GM23248 (cell line): Measurements from ENCODE around the gene PPP1R3G. TPM values are rescaled to one million over a fixed set of nuclear protein-coding genes. Genes with fewer than 3 reads are reported as not detected.

Experiments used
- DNase-seq: peaks from one replicate; pipeline ENCODE4 v3.0.0-alpha.2; 2015
- H2AFZ ChIP-seq: fragments of 200-600 bp; sonication (generic); 2 replicates; pipeline ENCODE4 v1.6.1; 2016; ENCODE audit warnings: antibody characterized with exemption
- H3F3A ChIP-seq: fragments of 200-600 bp; sonication (generic); 2 replicates; pipeline ENCODE4 v1.6.1; 2016; ENCODE audit warnings: mild to moderate bottlenecking, antibody characterized with exemption, mixed run types; ENCODE audit not compliant: insufficient read depth
- H3K27ac ChIP-seq: fragments of 200-600 bp; sonication (generic); 2 replicates; pipeline ENCODE4 v1.5.1; 2016; ENCODE audit warnings: mild to moderate bottlenecking
- H3K27me3 ChIP-seq: fragments of 200-600 bp; sonication (generic); replicated peaks from 2 replicates; pipeline ENCODE4 v1.6.1; 2016; ENCODE audit warnings: mild to moderate bottlenecking; ENCODE audit not compliant: insufficient read depth
- H3K36me3 ChIP-seq: fragments of 200-600 bp; sonication (generic); 2 replicates; pipeline ENCODE4 v1.6.1; 2016; ENCODE audit warnings: low read depth, mild to moderate bottlenecking
- H3K4me1 ChIP-seq: fragments of 200-600 bp; sonication (generic); 2 replicates; pipeline ENCODE4 v1.6.1; 2016; ENCODE audit warnings: mild to moderate bottlenecking; ENCODE audit not compliant: insufficient read depth
- H3K4me2 ChIP-seq: fragments of 200-600 bp; sonication (generic); one replicate; pipeline ENCODE4 v1.6.1; 2016; ENCODE audit warnings: mild to moderate bottlenecking; ENCODE audit not compliant: unreplicated experiment
- H3K4me3 ChIP-seq: fragments of 200-600 bp; sonication (generic); 2 replicates; pipeline ENCODE4 v1.5.1; 2016; ENCODE audit warnings: mild to moderate bottlenecking
- H3K79me2 ChIP-seq: fragments of 200-600 bp; sonication (generic); 2 replicates; pipeline ENCODE4 v1.6.1; 2016; ENCODE audit warnings: mild to moderate bottlenecking; ENCODE audit not compliant: insufficient read depth
- H3K9ac ChIP-seq: fragments of 200-600 bp; sonication (generic); 2 replicates; pipeline ENCODE4 v1.6.1; 2016; ENCODE audit warnings: mild to moderate bottlenecking
- H3K9me2 ChIP-seq: fragments of 200-600 bp; sonication (generic); 2 replicates; pipeline ENCODE4 v1.6.1; 2016; ENCODE audit warnings: mixed run types, mild to moderate bottlenecking, moderate library complexity; ENCODE audit not compliant: insufficient read depth
- H3K9me3 ChIP-seq: fragments of 200-600 bp; sonication (generic); one replicate; pipeline ENCODE4 v1.6.1; 2017; ENCODE audit warnings: low read depth
- H4K20me1 ChIP-seq: fragments of 200-600 bp; sonication (generic); 2 replicates; pipeline ENCODE4 v1.6.0; 2016; ENCODE audit not compliant: insufficient read depth
- EZH2 ChIP-seq: fragments of 200-600 bp; sonication (generic); IDR thresholded peaks from 2 replicates; pipeline ENCODE4 v1.6.1; 2018; ENCODE audit warnings: antibody characterized with exemption, mild to moderate bottlenecking; ENCODE audit not compliant: insufficient read depth, poor library complexity, severe bottlenecking
- EZH2phosphoT487 ChIP-seq: fragments of 200-600 bp; sonication (generic); IDR thresholded peaks from 2 replicates; pipeline ENCODE4 v1.6.1; 2018; ENCODE audit warnings: antibody characterized with exemption, moderate library complexity, mild to moderate bottlenecking, low read depth; ENCODE audit not compliant: insufficient read depth
- WGBS, 2 experiments: methylation state at CpG; one replicate each; pipeline ENCODE4 v1.1.6; 2015 to 2017; ENCODE audit warnings: low lambda C conversion rate in 2 of 2, low coverage in 1 of 2; ENCODE audit errors: missing lambda C conversion rate in 2 of 2; 5-methylcytosine and 5-hydroxymethylcytosine counted together
- in situ Hi-C: fragments of 300-500 bp; cut with MboI; formaldehyde crosslinking; loops from 2 replicates; pipeline ENCODE4 v1.15.0; 2020
- polyA plus RNA-seq: library from polyadenylated mRNA; unstranded; fragments of >200 nt; fragmentation: Nextera tagmentation; extraction: Ambion mirVana; gene quantifications from 2 replicates; pipeline ENCODE4 v1.2.1, GENCODE V29; 2016
- total RNA-seq: library from RNA; depleted of rRNA; stranded (reverse); fragments of >200 nt; shearing (Covaris generic); gene quantifications from 2 replicates; pipeline ENCODE4 v1.2.3, GENCODE V29; 2014; rRNA removed

Gene PPP1R3G
- total and polyA plus RNA-seq, 2 experiments from 2014 or later = 0.84 to 2.6 TPM

DNA sequence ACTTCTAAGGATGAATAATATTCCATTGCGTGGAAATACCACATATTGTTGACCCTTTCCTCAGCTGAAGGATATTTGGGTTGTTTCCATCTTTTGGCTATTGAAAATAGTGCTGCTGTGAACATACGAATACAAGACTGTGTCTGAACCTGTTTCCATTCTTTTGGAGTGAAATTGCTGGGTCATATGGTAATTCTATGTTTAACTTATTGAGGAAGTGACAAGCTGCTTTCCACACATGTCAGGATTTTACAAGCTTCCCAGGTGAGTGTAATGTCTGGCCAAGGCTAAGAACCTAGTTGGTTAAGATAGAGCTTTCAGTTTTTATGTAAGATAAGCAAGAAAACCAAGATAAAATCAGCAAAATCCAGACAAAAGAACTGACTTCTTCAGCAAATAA lies 48.8 kb downstream of the PPP1R3G start:
- Histone ChIP-seq H3K4me3 (no peak overlapping the region), H3K9ac (no peak overlapping the region), H3K79me2 (no peaks in the 10 kb centered on the region), H3K36me3 (no peaks in the 10 kb centered on the region), H3K4me2 (no peak overlapping the region), H2AFZ (no peak overlapping the region), H3F3A (0 out of 2 replicates have a peak, but pooled peaks cover 5% of the 10 kb centered on the region), H4K20me1 (no peaks in the 10 kb centered on the region), H3K4me1 (peaks cover 9% of the 10 kb centered on the region), H3K27ac (no peak overlapping the region), H3K27me3 (no peaks in the 10 kb centered on the region), H3K9me2 (no peaks in the 10 kb centered on the region), H3K9me3 (no peaks in the 10 kb centered on the region)
- DNase-seq = no peak
- WGBS, 2 experiments = 96 to 99% methylated on average over 2 of the region's 2 CpGs
- in situ Hi-C loops = loop anchor here (10.0 kb wide), 1 partner anchor 261 kb away; no protein-coding TSS in a partner anchor
- TF ChIP-seq EZH2 (no peak), EZH2phosphoT487 (no peak)

DNA sequence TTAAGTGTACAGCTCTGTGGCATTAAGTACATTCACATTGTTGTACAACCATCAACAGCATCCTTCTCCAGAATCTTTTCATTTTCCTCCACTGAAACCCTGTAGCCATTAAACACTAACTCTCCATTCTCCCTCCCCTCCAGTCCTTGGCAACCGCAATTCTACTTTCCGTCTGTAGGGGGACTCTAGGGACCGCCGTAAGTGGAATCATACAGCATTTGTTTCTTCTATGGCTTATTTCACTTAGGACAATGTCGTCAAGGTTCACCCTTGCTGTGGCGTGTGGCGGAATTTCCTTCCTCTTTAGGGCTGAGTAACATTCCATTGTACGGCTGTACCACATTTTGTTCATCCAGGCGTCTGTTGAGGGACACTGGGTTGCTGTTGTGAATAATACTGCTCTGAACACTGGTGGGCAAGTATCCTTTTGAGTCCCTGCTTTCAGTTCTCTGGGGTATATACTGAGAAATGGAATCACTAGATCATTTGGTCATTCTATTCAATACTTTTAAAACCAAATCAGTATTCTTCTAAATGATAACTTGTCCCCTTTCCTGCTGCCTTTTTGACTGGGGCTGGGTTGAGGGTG lies 50.7 kb downstream of the PPP1R3G start:
- no peaks in the 10 kb centered on the region for H3K9me3 ChIP-seq
- no peak for TF ChIP-seq EZH2
- no peak for TF ChIP-seq EZH2phosphoT487
- no peak overlapping the region for H3K27ac ChIP-seq
- H3K9me2 ChIP-seq = no peaks in the 10 kb centered on the region
- no peaks in the 10 kb centered on the region for H3K79me2 ChIP-seq
- no peak overlapping the region for H2AFZ ChIP-seq
- no peaks in the 10 kb centered on the region for H4K20me1 ChIP-seq
- peak; percentile 43 for DNase-seq
- H3K4me3 ChIP-seq = no peak overlapping the region
- 80 to 86% methylated on average over 9 of the region's 9 CpGs for WGBS, 2 experiments
- H3F3A ChIP-seq = 0 out of 2 replicates have a peak, but pooled peaks cover 5% of the 10 kb centered on the region
- H3K27me3 ChIP-seq = no peaks in the 10 kb centered on the region
- no peak overlapping the region for H3K4me2 ChIP-seq
- H3K36me3 ChIP-seq = no peaks in the 10 kb centered on the region
- H3K9ac ChIP-seq = no peak overlapping the region
- peaks cover 9% of the 10 kb centered on the region for H3K4me1 ChIP-seq
- in situ Hi-C loops = loop anchor here (10.0 kb wide), 1 partner anchor 259 kb away; no protein-coding TSS in a partner anchor

DNA sequence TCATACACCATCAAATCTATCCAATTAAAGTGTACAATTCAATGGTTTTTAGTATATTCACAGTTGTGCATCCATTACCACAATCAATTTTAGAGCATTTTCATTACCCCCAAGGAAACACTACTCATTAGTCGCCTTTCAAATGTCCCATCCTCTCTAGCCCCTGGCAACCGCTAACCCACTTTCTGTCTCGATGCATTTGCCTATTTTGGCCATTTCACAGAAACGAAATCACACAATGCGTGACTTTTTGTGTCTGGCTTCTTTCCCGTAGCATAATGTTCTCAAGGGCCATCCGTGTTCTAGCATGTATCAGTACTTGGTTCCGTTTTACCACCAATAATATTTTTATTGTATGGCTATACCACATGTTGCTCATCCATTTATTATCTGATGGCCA lies 51.7 kb downstream of the PPP1R3G start:
- in situ Hi-C loops = loop anchor here (10.0 kb wide), 1 partner anchor 258 kb away; no protein-coding TSS in a partner anchor
- no peak overlapping the region for H2AFZ ChIP-seq
- H3F3A ChIP-seq = 0 out of 2 replicates have a peak, but pooled peaks cover 5% of the 10 kb centered on the region
- no peaks in the 10 kb centered on the region for H3K79me2 ChIP-seq
- WGBS, 2 experiments = 95 to 97% methylated on average over 8 of the region's 8 CpGs
- no peak overlapping the region for H3K9ac ChIP-seq
- peaks cover 9% of the 10 kb centered on the region for H3K4me1 ChIP-seq
- no peak for TF ChIP-seq EZH2
- no peak for TF ChIP-seq EZH2phosphoT487
- no peak overlapping the region for H3K4me3 ChIP-seq
- no peaks in the 10 kb centered on the region for H3K36me3 ChIP-seq
- DNase-seq = no peak
- no peak overlapping the region for H3K4me2 ChIP-seq
- H3K27me3 ChIP-seq = no peaks in the 10 kb centered on the region
- no peak overlapping the region for H3K27ac ChIP-seq
- H4K20me1 ChIP-seq = no peaks in the 10 kb centered on the region
- H3K9me3 ChIP-seq = no peaks in the 10 kb centered on the region
- no peaks in the 10 kb centered on the region for H3K9me2 ChIP-seq

Other genes starting within 250 kb of the PPP1R3G start
- gene RPP40, start 81.3 kb upstream of the PPP1R3G start, total RNA-seq = 16.2 and 29.3 TPM in 2 replicates
- gene RPP40, start 81.3 kb upstream of the PPP1R3G start, polyA plus RNA-seq = 21.9 and 29.0 TPM in 2 replicates
- 18.7 and 28.0 TPM in 2 replicates for gene LYRM4, start 175.6 kb downstream of the PPP1R3G start, total RNA-seq
- 27.1 and 30.3 TPM in 2 replicates for gene LYRM4, start 175.6 kb downstream of the PPP1R3G start, polyA plus RNA-seq
- 10.2 and 16.5 TPM in 2 replicates for gene FARS2, start 176.2 kb downstream of the PPP1R3G start, total RNA-seq
- gene FARS2, start 176.2 kb downstream of the PPP1R3G start, polyA plus RNA-seq = 14.7 and 15.1 TPM in 2 replicates